ENCODE results near the gene GLI1.
"Not testable (repeated sequence)": the region's sequence is repeated elsewhere in the genome, so short reads cannot be mapped to it uniquely, and the experiment has no call there.

GLI1 gene

DNA sequence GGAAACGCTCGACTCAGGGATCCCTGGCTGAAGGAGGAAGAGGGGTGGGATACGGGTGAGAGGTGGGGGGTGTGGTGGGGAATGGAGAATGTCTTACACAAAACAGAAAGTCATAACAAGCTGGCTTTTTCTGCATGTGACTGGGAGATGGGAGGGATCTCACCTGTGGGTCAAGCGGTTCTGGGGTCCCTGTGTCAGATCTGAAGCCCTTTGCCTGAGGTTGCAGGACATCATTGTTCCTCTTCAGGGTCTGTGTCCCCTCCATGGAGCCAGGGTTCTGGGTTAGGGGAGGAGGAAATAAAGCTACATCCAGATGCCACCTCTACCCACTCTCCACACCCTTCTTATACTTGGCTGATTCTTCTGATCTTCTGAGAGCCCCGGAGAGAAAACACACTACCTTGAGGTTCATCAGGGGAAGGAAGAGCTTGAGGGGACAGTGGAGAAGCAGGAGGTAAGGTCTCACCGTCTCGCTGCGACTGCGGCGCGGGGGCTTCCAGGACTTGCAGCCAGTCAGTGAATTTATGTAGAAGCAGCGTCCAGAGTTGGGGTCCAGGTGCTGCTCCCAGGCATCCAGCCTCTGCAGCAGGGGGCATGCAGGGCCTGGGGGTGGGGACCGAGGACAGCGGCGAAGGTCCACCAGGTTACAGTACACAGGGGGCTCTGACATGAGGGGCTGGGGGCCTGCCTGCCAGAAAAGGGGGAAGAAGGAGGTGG, 17.6 kb downstream of the GLI1 start:
- DNase-seq: no peak

- peak; percentile 38 for DNase-seq
Measured at GRCh38 chr12:57477710-57478681, 18.4 kb downstream of the GLI1 start.

GRCh38 chr12:57479043-57479375, 19.4 kb downstream of the GLI1 start:
- DNase-seq: no peak

GRCh38 chr12:57479376-57480115, 20.0 kb downstream of the GLI1 start, which contains the start of gene ARHGAP9:
Gene ARHGAP9 (minus strand): TSS chr12:57479866. CDS start chr12:57479406, 460 bp downstream.
- no peak for DNase-seq

DNA sequence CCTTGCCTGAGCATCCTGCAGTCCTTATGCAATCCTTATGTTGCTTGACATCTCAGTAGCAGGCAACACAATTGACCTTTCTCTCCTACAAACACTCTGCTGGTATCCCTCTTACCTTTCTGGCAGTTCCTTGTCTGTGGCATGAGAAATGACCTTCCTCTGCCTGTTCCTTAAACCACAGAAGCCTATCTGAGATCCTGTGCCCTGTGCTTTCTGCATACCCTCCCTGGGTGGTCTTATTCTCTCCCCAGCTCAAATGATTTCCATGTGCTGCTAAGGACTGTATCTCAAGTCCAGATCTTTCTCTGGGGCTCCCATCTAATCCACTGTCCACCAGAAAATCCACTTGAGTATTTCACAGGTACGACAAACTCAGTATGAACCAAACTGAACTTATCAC, 22.1 kb downstream of the GLI1 start:
- no peak for DNase-seq

DNA sequence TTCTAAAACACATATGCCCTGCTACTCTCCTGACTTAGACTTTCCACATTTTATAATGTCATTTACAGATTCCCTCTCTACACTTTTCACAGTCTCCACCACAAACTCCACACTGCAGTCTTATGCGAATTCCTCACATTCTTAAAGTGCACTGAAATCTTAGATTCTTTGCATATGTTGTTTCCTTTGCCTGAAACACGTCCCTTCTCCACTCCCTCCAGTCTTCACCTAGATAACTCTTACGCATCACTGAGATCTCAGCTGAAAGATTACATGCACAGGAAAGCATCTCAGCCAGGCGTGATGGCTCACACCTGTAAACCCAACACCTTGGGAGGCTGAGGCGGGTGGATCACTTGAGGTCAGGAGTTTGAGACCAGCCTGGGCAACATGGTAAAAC, 23.9 kb downstream of the GLI1 start:
- DNase-seq: peak; percentile 88

GRCh38 chr12:57485695-57486094, 26.1 kb downstream of the GLI1 start:
- DNase-seq: no peak

GRCh38 chr12:57487055-57487596, 27.5 kb downstream of the GLI1 start:
- DNase-seq: no peak

- peak; percentile 91 for DNase-seq
Measured at GRCh38 chr12:57487597-57488401, 28.2 kb downstream of the GLI1 start, which contains the start of gene MARS1. Gene MARS1 (plus strand): TSS chr12:57488068. CDS start chr12:57488091, 23 bp downstream.

- no peak for DNase-seq
Measured at GRCh38 chr12:57488402-57489156, 29.0 kb downstream of the GLI1 start.

DNA sequence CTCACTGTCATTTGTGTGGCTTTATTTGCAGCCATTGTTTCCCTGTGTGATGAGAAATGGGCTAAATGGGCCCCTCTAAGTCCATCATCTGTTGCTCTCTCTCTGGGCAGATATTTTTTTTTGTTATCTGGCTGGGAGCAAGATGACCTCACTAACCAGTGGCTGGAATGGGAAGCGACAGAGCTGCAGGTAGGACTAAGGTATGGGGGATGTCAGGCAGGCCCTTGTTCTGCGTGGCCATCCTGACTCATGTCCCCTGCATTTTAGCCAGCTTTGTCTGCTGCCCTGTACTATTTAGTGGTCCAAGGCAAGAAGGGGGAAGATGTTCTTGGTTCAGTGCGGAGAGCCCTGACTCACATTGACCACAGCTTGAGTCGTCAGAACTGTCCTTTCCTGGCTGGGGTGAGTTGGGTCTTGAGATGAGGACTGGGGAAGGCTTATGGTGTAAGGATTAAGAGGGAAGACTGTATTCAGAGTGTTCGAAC, 29.6 kb downstream of the GLI1 start:
- no peak for DNase-seq

GRCh38 chr12:57490126-57490525, 30.5 kb downstream of the GLI1 start:
- DNase-seq: no peak

- no peak for DNase-seq
Measured at GRCh38 chr12:57491393-57492280, 32.1 kb downstream of the GLI1 start.

DNA sequence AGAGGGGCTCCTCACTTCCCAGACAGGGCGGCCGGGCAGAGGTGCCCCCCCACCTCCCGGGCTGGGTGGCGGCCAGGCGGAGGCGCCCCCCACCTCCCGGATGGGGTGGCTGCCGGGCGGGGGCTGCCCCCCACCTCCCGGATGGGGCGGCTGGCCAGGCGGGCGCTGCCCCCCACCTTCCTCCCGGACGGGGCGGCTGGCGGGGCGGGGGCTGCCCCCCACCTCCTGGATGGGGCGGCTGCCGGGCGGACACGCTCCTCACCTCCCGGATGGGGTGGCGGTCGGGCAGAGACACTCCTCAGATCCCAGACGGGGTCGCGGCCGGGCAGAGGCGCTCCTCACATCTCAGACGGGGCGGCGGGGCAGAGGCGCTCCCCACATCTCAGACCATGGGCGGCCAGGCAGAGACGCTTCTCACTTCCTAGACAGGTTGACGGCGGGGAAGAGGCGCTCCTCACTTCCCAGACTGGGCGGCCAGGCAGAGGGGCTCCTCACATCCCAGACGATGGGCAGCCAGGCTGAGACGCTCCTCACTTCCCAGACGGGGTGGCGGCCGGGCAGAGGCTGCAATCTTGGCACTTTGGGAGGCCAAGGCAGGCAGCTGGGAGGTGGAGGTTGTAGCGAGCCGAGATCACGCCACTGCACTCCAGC, 35.6 kb downstream of the GLI1 start:
- DNase-seq: not testable (repeated sequence)

GRCh38 chr12:57496822-57497221, 37.2 kb downstream of the GLI1 start:
- DNase-seq: no peak

DNA sequence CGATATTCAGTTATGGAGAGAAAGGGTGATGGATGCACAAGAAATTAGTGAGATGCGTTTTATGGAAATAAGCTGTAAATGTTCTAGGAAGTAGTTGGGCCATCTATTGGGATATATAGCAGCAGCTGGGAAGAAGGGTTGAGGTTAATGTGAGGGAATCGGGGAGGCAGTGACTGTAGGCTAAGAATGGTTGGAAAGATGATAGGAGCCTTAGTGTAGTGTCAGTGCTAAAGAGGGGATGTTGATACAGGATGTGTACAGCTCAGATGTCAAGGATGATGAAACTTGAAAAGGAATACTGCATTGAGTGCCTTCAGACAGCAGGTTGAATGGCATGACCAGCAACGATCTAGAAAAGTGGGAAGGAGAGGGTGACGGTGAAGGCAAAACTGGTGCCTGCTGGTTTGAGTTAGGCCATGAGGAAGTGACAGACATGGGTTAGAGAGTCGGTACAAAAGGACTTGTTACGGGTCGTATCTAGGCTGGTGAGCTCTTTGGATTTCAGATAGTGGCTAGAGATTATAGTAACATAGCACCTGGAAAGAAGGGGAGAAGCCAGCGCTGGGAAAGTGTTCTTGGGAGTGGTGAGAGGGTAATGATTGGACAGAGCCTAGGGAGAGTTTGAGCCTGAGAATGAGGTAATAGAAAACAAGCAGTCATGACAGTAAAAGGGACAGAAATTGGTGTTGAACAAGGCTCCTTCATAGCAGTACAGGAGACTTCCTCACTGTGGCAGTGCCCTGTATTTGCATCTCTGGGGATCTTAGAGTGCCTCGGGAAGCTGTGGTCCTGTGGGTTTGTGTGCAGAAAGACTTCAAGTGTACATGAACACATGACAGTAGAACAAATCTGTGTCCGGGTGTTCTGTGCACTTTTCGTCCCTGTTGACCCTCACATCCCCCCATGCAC, 37.9 kb downstream of the GLI1 start:
- no peak for DNase-seq

GRCh38 chr12:57498132-57498502, 38.5 kb downstream of the GLI1 start:
- no peak for DNase-seq

GRCh38 chr12:57498571-57498970, 39.0 kb downstream of the GLI1 start:
- no peak for DNase-seq
